Mesenteric fat pad (tissue), 1 donor: Measurements from ENCODE around the gene ST6GAL1. TPM values are rescaled to one million over a fixed set of nuclear protein-coding genes. Genes with fewer than 3 reads are reported as not detected.
"Not testable (repeated sequence)": the region's sequence is repeated elsewhere in the genome, so short reads cannot be mapped to it uniquely, and the experiment has no call there.

ENCODE experiments used
- DNase-seq: peaks from one replicate; pipeline ENCODE4 v3.0.0-alpha.2; 2020; ENCODE audit warnings: low spot score
- total RNA-seq: library from RNA; stranded (reverse); fragmentation: NEBNext Ultra II Directional; extraction: Animal tissue kit (Norgen Biotek cat#: 25700); gene quantifications from one replicate; pipeline ENCODE4 v1.2.1, GENCODE V29; 2021
- donor health status: DM: yes; HTN: yes; CAD: no.

Gene ST6GAL1
- total RNA-seq, 1 donor from 2014 or later = 35.6 TPM

GRCh38 chr3:186991470-186991869 lies 61.1 kb downstream of the ST6GAL1 start:
- DNase-seq = no peak

GRCh38 chr3:186992096-186992495 lies 61.8 kb downstream of the ST6GAL1 start:
- DNase-seq = not testable (repeated sequence)

- DNase-seq = no peak
Measured at GRCh38 chr3:186993210-186993782, 63.0 kb downstream of the ST6GAL1 start.

- no peak for DNase-seq
Measured at GRCh38 chr3:186994000-186994955, 64.0 kb downstream of the ST6GAL1 start.

GRCh38 chr3:186996356-186996755 lies 66.0 kb downstream of the ST6GAL1 start:
- no peak for DNase-seq

GRCh38 chr3:186997061-186997460 lies 66.7 kb downstream of the ST6GAL1 start:
- no peak for DNase-seq

GRCh38 chr3:186997473-186997939 lies 67.2 kb downstream of the ST6GAL1 start:
- DNase-seq = no peak

GRCh38 chr3:186998937-186999368 lies 68.6 kb downstream of the ST6GAL1 start:
- DNase-seq = no peak

GRCh38 chr3:187000711-187001151 lies 70.4 kb downstream of the ST6GAL1 start:
- DNase-seq = no peak

- no peak for DNase-seq
Measured at GRCh38 chr3:187002915-187003314, 72.6 kb downstream of the ST6GAL1 start.

GRCh38 chr3:187005827-187006481 lies 75.6 kb downstream of the ST6GAL1 start:
- DNase-seq = no peak

GRCh38 chr3:187006864-187007630 lies 76.7 kb downstream of the ST6GAL1 start:
- no peak for DNase-seq

- not testable (repeated sequence) for DNase-seq
Measured at GRCh38 chr3:187010382-187010781, 80.1 kb downstream of the ST6GAL1 start.

GRCh38 chr3:187011915-187012314 lies 81.6 kb downstream of the ST6GAL1 start:
- DNase-seq = no peak

GRCh38 chr3:187012609-187013051 lies 82.3 kb downstream of the ST6GAL1 start:
- DNase-seq = no peak

- no peak for DNase-seq
Measured at GRCh38 chr3:187013159-187013716, 82.9 kb downstream of the ST6GAL1 start.

GRCh38 chr3:187014417-187014864 lies 84.1 kb downstream of the ST6GAL1 start:
- DNase-seq = no peak

GRCh38 chr3:187015903-187016638 lies 85.7 kb downstream of the ST6GAL1 start:
- no peak for DNase-seq

GRCh38 chr3:187016639-187017345 lies 86.5 kb downstream of the ST6GAL1 start:
- DNase-seq = no peak
